Measurements from ENCODE around the gene RPL12. TPM values are rescaled to one million over a fixed set of nuclear protein-coding genes. Genes with fewer than 3 reads are reported as not detected.

Gene RPL12
- total and polyA plus RNA-seq, 8 donors, result 902 to 2,099 (median 1,833) TPM

DNA sequence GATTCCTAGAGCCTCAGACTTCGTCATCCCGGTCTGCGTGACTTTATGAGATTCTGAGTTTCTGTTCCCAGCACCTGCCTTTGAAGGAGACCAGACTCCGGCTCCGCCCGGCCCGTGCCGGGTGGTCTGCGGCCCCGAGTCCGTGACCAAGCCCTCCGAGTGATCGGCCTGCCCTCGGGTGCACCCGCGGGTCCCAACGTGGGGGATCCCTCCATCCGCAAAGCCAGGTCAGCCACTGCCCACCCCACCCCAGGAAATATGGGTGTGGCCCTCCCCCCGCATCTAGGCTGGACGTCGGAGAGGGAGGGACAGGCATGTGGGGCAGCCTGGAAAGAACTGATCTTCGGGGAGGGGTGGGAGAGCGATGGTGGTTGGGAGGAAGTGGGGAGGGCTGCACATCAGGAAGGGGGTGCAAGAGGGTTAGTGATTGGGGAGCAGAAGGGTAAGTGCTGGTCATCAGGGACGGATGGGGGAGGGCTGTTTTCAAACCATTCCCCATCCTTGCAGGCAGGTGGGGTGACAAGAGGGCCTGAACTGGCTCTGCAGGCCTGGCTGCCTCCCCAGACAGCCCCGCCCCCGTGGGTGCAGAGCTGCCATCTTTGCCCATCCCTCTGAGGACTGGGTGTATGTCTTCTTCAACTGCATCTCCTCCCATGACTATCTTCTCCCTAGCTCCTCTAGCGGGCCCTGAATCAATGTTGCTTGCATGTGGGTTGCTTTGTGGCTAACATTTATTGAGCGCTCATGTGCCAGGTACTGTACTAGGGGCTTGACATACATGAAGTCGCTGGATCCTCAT is 851 bp upstream of the RPL12 start:
- peak overlapping the region; percentile 81 to 91 for H3K4me3 ChIP-seq
- TF ChIP-seq CTCF (IDR thresholded peaks at IDR 0.05), result no peak
- no peaks in the 10 kb centered on the region for H3K9me3 ChIP-seq
- intact Hi-C loops (cut with DNase I), result no loop called here
- H3K4me1 ChIP-seq, result peaks cover 14 to 67% of the 10 kb centered on the region in 2 donors
- ATAC-seq (peak; percentile 40), DNase-seq (peak in 3 of 4 donors; percentile 30 to 85 (median 57))
- peaks cover 0 to 39% of the 10 kb centered on the region in 2 donors for H3K36me3 ChIP-seq
- peak overlapping the region; percentile 87 to 94 for H3K27ac ChIP-seq
- H3K27me3 ChIP-seq, result no peaks in the 10 kb centered on the region

- Histone ChIP-seq H3K27me3 (no peaks in the 10 kb centered on the region), H3K27ac (peak overlapping the region; percentile 87 to 94), H3K4me1 (peaks cover 14 to 67% of the 10 kb centered on the region in 2 donors), H3K9me3 (no peaks in the 10 kb centered on the region), H3K36me3 (peaks cover 0 to 39% of the 10 kb centered on the region in 2 donors), H3K4me3 (peak overlapping the region; percentile 81 to 91)
- intact Hi-C loops (cut with DNase I), result no loop called here
- no peak for DNase-seq
- peak; percentile 18 for ATAC-seq
- TF ChIP-seq CTCF (IDR thresholded peaks at IDR 0.05), result no peak
These were observed 327 bp upstream of the RPL12 start for GRCh38 chr9:127451608-127451857.

DNA sequence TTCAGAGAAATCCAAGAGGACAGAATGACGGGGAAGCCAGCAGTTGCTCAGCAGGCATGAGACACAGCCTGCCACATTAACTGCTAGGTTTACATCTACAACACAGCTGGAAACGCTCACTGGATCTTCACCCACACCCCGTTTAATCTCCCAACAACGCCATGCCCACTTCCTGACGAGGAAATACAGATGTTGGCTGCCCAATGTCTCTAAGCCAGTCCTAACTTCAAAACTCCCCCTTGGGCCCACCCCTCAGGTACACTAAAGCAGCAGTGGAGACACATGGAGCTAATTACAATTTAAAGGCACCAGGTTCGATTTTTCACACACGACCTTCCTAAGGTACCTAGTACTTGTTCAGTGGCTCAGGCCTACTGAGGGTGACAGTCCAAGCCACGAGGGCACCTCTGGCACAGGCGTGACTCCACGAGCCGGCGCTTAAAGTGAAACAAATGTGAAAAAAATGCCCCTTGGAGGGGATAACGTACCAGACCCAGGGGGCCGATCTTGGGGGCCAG is 904 bp downstream of the RPL12 start:
- Histone ChIP-seq H3K36me3 (peaks cover 0 to 51% of the 10 kb centered on the region in 2 donors), H3K27me3 (no peaks in the 10 kb centered on the region), H3K27ac (peak overlapping the region; percentile 87 to 94), H3K4me3 (peak overlapping the region; percentile 81 to 91), H3K4me1 (peaks cover 14 to 58% of the 10 kb centered on the region in 2 donors), H3K9me3 (no peaks in the 10 kb centered on the region)
- intact Hi-C loops (cut with DNase I), result no loop called here
- TF ChIP-seq CTCF (IDR thresholded peaks at IDR 0.05), result no peak
- ATAC-seq (peak; percentile 1), DNase-seq (peak in 1 of 4 donors; percentile 37)

GRCh38 chr9:127449332-127449966 is 1.8 kb downstream of the RPL12 start:
- Histone ChIP-seq H3K36me3 (peaks cover 0 to 60% of the 10 kb centered on the region in 2 donors), H3K9me3 (peaks cover 0 to under 1% of the 10 kb centered on the region in 2 donors), H3K4me3 (peak overlapping the region; percentile 81 to 91), H3K4me1 (peaks cover 14 to 49% of the 10 kb centered on the region in 2 donors), H3K27me3 (no peaks in the 10 kb centered on the region), H3K27ac (peak overlapping the region; percentile 17 to 87)
- no peak for TF ChIP-seq CTCF (IDR thresholded peaks at IDR 0.05)
- ATAC-seq, result no peak
- intact Hi-C loops (cut with DNase I), result no loop called here
- DNase-seq, result no peak
